Stimulated activated CD4-positive, alpha-beta T cell treated with anti-CD3 and anti-CD28 coated beads, Interleukin-12 subunit alpha, Interleukin-12 subunit beta, amount 100 ng/mL, for 4 hours (primary cell): ENCODE data around the gene AVPR1B.
A peak's percentile ranks its signal among the peaks of the same experiment; 100 is the strongest.

Experiments
- DNase-seq: peaks from one replicate; pipeline ENCODE4 v3.0.0-alpha.2; 2020

AVPR1B gene

GRCh38 chr1:206111271-206111927, 5.8 kb downstream of the AVPR1B start:
- DNase-seq, result no peak

DNA sequence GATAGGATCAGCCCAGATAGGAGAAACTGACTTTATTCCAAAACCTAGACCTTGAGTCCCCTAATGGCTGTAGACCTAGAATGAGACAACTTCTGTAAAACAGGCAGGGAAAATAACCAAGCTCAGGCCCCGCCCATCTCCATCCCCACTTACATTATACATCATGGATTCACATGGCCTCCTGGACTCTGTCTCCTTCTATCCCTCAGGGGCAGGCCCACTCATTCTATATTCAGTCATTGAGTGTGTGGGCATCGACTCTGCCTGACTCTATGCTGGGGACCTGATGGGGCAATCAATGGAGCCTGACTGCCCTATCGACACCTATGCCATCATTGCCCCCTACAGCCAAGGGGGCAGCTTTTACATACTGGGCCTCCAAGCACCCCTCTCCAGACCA, 6.4 kb downstream of the AVPR1B start:
- no peak for DNase-seq

DNA sequence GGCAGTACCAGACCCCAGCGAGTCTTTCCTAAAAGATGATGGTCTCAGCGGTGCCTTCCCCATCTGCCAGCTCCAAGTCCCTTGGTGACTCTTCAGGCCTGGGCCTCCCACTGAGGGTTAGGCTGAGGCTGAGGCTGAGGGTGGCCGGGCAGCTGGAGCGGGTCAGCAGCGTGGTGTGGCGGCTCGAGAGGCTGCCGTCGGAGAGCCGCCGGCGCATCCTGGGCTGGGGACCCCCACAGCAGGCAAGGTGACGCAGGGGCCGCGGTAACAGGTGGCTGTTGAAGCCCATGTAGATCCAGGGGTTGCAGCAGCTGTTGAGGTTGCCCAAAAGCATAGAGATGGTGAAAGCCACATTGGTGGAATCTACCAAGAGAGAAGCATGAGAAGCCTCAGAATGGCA, 7.0 kb downstream of the AVPR1B start:
- no peak for DNase-seq

GRCh38 chr1:206109718-206110117, 7.5 kb downstream of the AVPR1B start:
- no peak for DNase-seq

DNA sequence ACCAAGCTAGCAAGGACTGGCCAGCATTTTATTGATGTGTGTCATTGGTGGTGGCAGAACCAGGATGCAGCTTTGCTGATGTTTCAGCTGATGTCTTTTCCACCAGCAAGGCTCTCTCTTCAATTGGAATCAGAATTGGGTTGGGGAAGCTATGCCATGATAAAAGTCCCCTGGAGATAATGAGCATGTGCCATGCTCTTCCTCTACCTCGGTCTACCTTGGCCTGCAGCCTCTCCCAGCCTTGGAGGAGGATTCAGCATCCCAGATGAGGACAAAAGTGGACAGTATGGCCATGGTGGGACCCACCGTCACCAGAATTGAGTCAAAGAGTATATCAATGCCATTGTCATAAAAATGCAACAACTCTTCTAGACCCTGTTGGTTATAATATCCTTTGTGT, 8.6 kb downstream of the AVPR1B start:
- DNase-seq, result no peak

- DNase-seq, result no peak
Measured at GRCh38 chr1:206107168-206107544, 10.0 kb downstream of the AVPR1B start.

- DNase-seq, result peak; percentile 77
Measured at GRCh38 chr1:206106328-206107167, 10.6 kb downstream of the AVPR1B start.

GRCh38 chr1:206105464-206105995, 11.7 kb downstream of the AVPR1B start:
- no peak for DNase-seq

DNA sequence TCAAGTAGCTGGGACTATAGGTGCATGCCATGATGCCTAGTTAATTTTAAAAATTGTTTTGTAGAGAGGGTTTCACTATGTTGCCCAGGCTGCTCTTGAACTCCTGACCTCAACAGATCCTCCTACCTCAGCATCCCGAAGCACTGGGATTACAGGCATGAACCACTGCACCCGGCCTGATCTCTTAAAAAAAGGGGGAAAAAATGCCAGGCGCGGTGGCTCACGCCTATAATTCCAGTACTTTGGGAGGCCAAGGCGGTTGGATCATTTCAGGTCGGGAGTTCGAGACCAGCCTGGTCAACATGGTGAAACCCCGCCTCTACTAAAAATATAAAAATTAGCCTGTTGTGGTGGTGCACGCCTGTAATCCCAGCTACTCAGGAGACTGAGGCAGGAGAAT, 13.2 kb downstream of the AVPR1B start:
- DNase-seq, result no peak

DNA sequence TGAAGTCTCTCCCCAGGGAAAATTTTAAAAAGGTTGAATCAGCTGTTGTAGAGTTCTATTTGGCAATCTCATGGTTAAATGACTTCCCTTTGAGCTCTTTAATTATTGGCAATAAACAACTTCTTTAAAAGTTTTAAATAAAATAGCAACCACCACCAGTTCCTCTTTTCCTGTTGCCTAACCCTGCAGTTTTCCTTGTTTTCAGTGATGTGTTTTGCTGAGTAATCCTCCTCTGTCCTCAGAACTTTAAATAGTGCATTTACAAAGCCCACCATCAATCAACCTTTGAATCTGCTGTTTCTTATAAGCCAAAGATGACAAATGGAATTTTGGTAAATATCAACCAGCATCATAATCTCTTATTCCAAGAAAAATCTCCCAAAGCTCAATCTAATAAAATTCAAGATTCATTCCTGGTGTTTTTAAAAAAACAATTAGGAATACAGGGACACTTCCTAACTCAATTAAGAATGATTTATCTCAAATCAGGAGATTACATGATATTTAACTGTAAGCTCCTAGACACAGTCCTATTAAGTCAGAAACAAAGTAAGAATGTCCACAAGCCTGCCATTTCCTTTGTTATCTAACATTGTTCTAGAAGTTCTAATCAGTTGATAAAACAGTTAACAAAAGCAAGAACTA, 14.8 kb downstream of the AVPR1B start:
- DNase-seq, result no peak

GRCh38 chr1:206101351-206102045, 15.7 kb downstream of the AVPR1B start:
- no peak for DNase-seq

GRCh38 chr1:206100226-206100815, 16.9 kb downstream of the AVPR1B start:
- no peak for DNase-seq

DNA sequence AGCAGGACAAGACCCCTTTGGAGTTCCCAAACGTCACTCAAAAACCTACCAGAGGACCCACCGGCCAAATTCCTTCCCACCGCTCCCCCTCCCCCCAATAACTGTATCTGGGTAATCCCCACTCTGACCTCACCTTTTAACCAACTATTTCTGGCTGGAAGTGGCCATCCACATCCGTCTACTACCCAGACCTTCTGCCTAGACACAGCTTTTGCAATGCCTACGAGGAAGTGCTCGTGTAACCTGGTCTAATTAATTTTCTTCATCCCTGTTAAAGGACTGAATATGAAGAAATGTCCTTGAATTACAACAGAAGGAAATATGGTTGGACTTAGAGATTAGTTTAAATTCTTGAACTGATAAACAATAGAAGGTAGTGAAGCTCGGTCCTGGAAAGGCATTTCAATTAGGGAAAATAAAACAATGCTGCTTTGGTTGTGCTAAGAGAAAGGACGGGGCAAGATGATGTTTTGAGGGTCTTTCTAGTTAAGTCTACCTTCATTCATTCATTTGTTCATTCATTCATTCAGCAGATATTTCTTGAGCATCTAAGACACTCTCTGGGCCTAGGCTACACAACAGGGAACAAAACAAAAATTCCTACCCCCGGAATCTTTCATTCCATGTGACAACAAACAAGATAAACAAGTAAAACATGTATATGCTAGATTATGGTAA, 18.8 kb downstream of the AVPR1B start:
- no peak for DNase-seq

- DNase-seq, result no peak
Measured at GRCh38 chr1:206097381-206097780, 19.8 kb downstream of the AVPR1B start.

DNA sequence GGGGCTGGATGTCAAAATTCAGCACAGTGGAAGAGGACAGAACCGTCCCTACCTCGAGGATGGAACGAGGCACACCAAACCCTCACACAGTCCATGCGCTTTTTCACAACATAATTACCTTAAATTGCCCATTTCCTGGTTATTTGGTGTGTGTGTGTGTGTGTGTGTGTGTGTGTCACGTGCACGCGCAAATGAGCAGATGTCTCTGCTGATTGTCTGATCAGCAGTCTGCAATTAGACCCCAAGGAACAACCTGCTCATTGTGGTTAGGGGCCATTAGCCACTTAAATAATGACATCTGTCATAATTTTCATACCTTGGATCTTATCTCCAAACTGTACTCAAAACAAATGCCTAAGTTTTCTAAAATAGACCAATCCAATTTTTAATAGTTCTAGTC, 23.2 kb downstream of the AVPR1B start:
- DNase-seq, result no peak

- no peak for DNase-seq
Measured at GRCh38 chr1:206089341-206089740, 27.8 kb downstream of the AVPR1B start.

- no peak for DNase-seq
Measured at GRCh38 chr1:206087091-206087490, 30.1 kb downstream of the AVPR1B start.

DNA sequence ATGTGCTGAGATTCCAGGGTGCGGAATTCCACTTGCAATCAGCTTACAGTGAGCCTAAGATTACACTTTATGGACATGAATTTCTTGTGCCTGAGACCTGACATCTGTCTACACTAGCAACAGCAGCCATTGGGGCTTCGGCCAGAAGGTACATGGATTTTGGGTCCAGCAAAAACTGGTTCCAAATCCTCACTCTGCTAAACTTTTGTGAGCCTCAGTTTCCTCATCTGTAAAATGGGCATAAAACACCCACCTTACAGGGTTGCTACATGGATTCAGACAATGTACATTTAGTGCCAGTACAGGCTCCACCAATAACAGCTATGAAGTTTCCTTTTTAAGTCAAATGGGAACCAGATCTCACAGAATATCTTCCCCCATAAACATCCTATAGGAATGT, 33.4 kb downstream of the AVPR1B start:
- DNase-seq, result no peak

DNA sequence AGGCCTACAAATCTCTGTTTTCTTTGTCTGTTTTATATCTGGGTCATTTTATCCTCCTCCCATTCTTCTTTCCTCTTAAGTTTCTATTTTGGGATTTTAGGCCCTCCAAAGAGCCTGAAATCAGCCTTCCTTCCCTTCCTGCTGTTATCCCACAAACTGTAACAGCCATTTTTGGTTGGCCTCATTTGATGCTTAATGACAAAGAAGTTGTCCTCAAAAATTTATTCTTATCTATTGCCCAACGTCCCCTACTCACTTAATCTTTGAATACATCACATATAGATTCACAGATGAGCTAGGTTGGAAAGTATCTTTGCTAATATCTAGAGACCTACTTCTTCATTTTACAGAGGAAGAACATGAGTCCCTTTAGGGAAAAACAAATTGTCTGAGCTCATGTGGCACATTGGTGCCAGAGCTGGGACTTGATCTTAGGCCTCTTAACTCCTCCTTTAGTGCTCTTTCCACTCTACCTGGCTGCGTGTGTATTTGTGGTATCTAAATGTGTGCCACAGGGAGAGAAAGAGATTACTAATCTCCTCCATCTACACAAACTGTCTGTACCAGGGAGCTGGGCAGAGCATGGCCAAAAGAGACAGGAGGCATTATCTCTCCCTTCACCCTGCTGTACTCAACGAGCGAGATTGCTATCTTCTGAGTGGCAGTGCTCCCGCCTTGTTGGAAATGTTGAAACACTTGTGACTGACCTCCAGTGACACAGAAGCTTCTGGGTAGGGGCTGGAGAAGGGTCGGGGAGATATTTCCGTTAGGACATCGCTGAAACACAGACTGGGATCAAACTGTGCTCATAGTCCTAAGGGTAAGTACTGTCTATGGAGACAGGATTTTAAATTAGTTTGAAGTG, 34.1 kb downstream of the AVPR1B start:
- DNase-seq, result no peak

GRCh38 chr1:206081856-206082255, 35.3 kb downstream of the AVPR1B start:
- DNase-seq, result no peak
